ENCODE results near the gene TPI1. TPM values are rescaled to one million over a fixed set of nuclear protein-coding genes. Genes with fewer than 3 reads are reported as not detected.
A peak's percentile ranks its signal among the peaks of the same experiment; 100 is the strongest.
"Not testable (repeated sequence)": the region's sequence is repeated elsewhere in the genome, so short reads cannot be mapped to it uniquely, and the experiment has no call there.

Gene TPI1
- total and polyA plus RNA-seq, 2 of the 8 experiments (the other 6 are each of a cell fraction or from before 2014, with no cell fraction given) = 910 to 3,018 TPM

- not testable (repeated sequence) for H3K36me3 ChIP-seq (ENCODE audit: control insufficient read depth in 2 of 4, insufficient read depth in 4 of 4, low read length in 3 of 4); H2BK120ac ChIP-seq (replicated peaks; ENCODE audit: low read depth, low read length); H2AK5ac ChIP-seq (ENCODE audit: low read depth, low read length); H4K20me1 ChIP-seq (replicated peaks in 1 of 2; ENCODE audit: control insufficient read depth in 1 of 2, insufficient read depth in 2 of 2, low read length in 2 of 2); H3K4me3 ChIP-seq (ENCODE audit: extremely low read depth in 1 of 4, insufficient read depth in 2 of 4, low read depth in 3 of 4, low read length in 4 of 4); H3K56ac ChIP-seq (replicated peaks; ENCODE audit: insufficient read length, low read depth, low read length); H3K4me2 ChIP-seq (ENCODE audit: insufficient read depth in 1 of 2, low read depth in 2 of 2, low read length in 2 of 2); H3K23ac ChIP-seq (ENCODE audit: insufficient read length); H3K79me1 ChIP-seq (ENCODE audit: low read depth, low read length); H3K18ac ChIP-seq (ENCODE audit: extremely low read depth, low read length); H4K8ac ChIP-seq (ENCODE audit: extremely low read depth, insufficient read depth, low read length); H3K79me2 ChIP-seq (ENCODE audit: control insufficient read depth in 1 of 2, insufficient read depth in 2 of 2, low read length in 2 of 2); H3K14ac ChIP-seq (ENCODE audit: insufficient read length); DNase-seq (ENCODE audit: low read depth in 1 of 2, low spot score in 2 of 2); H3K9ac ChIP-seq (replicated peaks in 1 of 4; ENCODE audit: extremely low read depth in 1 of 4, low read depth in 3 of 4, low read length in 3 of 4); H3K9me3 ChIP-seq (ENCODE audit: insufficient read depth in 2 of 2, low read depth in 1 of 2, low read length in 1 of 2); H2BK12ac ChIP-seq (ENCODE audit: low read depth, low read length); FAIRE-seq; H2AFZ ChIP-seq (ENCODE audit: low read length); H3K23me2 ChIP-seq (ENCODE audit: low read depth, low read length); H3K4me1 ChIP-seq (replicated peaks in 1 of 4; ENCODE audit: control insufficient read depth in 3 of 4, insufficient read depth in 4 of 4, low read length in 3 of 4); H3K27me3 ChIP-seq (replicated peaks in 1 of 4; ENCODE audit: control insufficient read depth in 3 of 4, extremely low read depth in 1 of 4, insufficient read depth in 3 of 4, low read length in 3 of 4); H3K27ac ChIP-seq (ENCODE audit: low read depth, low read length); H4K91ac ChIP-seq (replicated peaks; ENCODE audit: insufficient read length, low read length); H2BK20ac ChIP-seq (ENCODE audit: low read length); H4K5ac ChIP-seq (ENCODE audit: insufficient read length, low read depth, low read length); H3K4ac ChIP-seq (replicated peaks; ENCODE audit: insufficient read length, low read depth, low read length); H2BK5ac ChIP-seq (ENCODE audit: low read depth, low read length)
- CTCF ChIA-PET (ENCODE audit: partially characterized antibody) = interaction anchor here (1.3 to 5.0 kb wide), 9 partner anchors 7 to 68 kb away, joined by 3 to 84 read pairs (median 9); partner anchors contain the start of genes SPSB2 and TPI1
- WGBS, 2 experiments (ENCODE audit: extremely low coverage in 1 of 2, insufficient coverage in 1 of 2, insufficient read length in 1 of 2, insufficient replicate concordance in 2 of 2, low coverage in 1 of 2, low lambda C conversion rate in 2 of 2, missing lambda C conversion rate in 1 of 2) = 97% methylated on average over 3 of the region's 3 CpGs; no CpG with 5 or more reads in 1 of the 2 experiments
- peak overlapping the region; percentile 61; the same call in 1 of the 2 replicates for H2BK15ac ChIP-seq (ENCODE audit: low read length)
- POLR2A ChIA-PET (ENCODE audit: partially characterized antibody) = interaction anchor here (1.0 to 7.8 kb wide), 6 partner anchors 9 to 72 kb away, joined by 3 to 86 read pairs (median 22); partner anchors contain the start of genes LRRC23, SPSB2 and TPI1
These were observed 25.4 kb downstream of the TPI1 start for GRCh38 chr12:6892683-6893082.

Data from H1 (cell line).